HEK293 (cell line): ENCODE results near the gene SLC13A3.
A peak's percentile ranks its signal among the peaks of the same experiment; 100 is the strongest.

Source experiments
- CTCF ChIA-PET: fragments of 350-600 bp; formaldehyde crosslinking; extraction: SDS; loops from one replicate; lab custom pipeline; 2021; ENCODE audit warnings: antibody characterized with exemption; lab: Yijun Ruan, JAX
- POLR2A ChIA-PET: fragments of 300-600 bp; formaldehyde crosslinking; extraction: SDS; loops from one replicate; lab custom pipeline; 2020; ENCODE audit warnings: antibody characterized with exemption, inconsistent platforms; lab: Yijun Ruan, JAX
- H3K27ac ChIP-seq: fragments of 200-500 bp; sonication (Bioruptor generic); 2 replicates; pipeline ENCODE4 v1.5.1; 2014; ENCODE audit warnings: low read depth, low read length, control low read depth, inconsistent platforms; ENCODE audit errors: extremely low read depth
- H3K36me3 ChIP-seq, 2 experiments: fragments of 200-500 bp in 1 of 2; sonication (Bioruptor generic) in 1 of 2; 1 replicate in 1 of 2; 2 replicates in 1 of 2; pipeline ENCODE4 v1.5.1; 2014 to 2017; ENCODE audit warnings: inconsistent platforms in 2 of 2, low read length in 2 of 2; ENCODE audit not compliant: control insufficient read depth in 2 of 2, insufficient read depth in 1 of 2
- H3K4me1 ChIP-seq: fragments of 200-500 bp; sonication (Bioruptor generic); 2 replicates; pipeline ENCODE4 v1.5.1; 2014; ENCODE audit warnings: mild to moderate bottlenecking, low read length, inconsistent platforms; ENCODE audit not compliant: control insufficient read depth, insufficient read depth
- H3K4me3 ChIP-seq: 2 replicates; pipeline ENCODE4 v1.5.1; 2011; ENCODE audit warnings: low read depth, mild to moderate bottlenecking, control low read depth, low read length, moderate library complexity
- H3K9me3 ChIP-seq: fragments of 200-500 bp; sonication (Bioruptor generic); 2 replicates; pipeline ENCODE4 v1.5.1; 2014; ENCODE audit warnings: low read depth, low read length, inconsistent platforms; ENCODE audit not compliant: control insufficient read depth, insufficient read depth
- AEBP2 ChIP-seq: fragments of 450-650 bp; formaldehyde crosslinking; IDR thresholded peaks from 2 replicates; pipeline ENCODE4 v1.5.1; 2016; ENCODE audit warnings: missing biosample characterization, missing genetic modification characterization, borderline replicate concordance
- BCL11B ChIP-seq: fragments of 450-650 bp; formaldehyde crosslinking; IDR thresholded peaks from 2 replicates; pipeline ENCODE4 v1.5.1; 2016; ENCODE audit warnings: low read depth, missing biosample characterization, missing genetic modification characterization
- GLIS2 ChIP-seq: fragments of 450-650 bp; formaldehyde crosslinking; IDR thresholded peaks from 2 replicates; pipeline ENCODE4 v1.5.1; 2016; ENCODE audit warnings: missing biosample characterization, missing genetic modification characterization
- MEIS1 ChIP-seq: sonication (generic); formaldehyde crosslinking; IDR thresholded peaks from 2 replicates; pipeline ENCODE4 v1.8.1; 2022; ENCODE audit warnings: missing genetic modification reagents, mild to moderate bottlenecking, borderline replicate concordance
- REST ChIP-seq: fragments of 450-650 bp; formaldehyde crosslinking; IDR thresholded peaks from 2 replicates; pipeline ENCODE4 v1.5.1; 2016; ENCODE audit warnings: missing biosample characterization, missing genetic modification characterization
- SP7 ChIP-seq: fragments of 450-650 bp; formaldehyde crosslinking; IDR thresholded peaks from 2 replicates; pipeline ENCODE4 v1.5.1; 2016; ENCODE audit warnings: missing biosample characterization, missing genetic modification characterization
- ZFHX2 ChIP-seq: fragments of 450-650 bp; formaldehyde crosslinking; conservative IDR thresholded peaks from 2 replicates; pipeline ENCODE4 v1.5.1; 2016; ENCODE audit warnings: missing biosample characterization, missing genetic modification characterization
- ZNF121 ChIP-seq: fragments of 450-650 bp; formaldehyde crosslinking; IDR thresholded peaks from 2 replicates; pipeline ENCODE4 v1.5.1; 2016; ENCODE audit warnings: missing biosample characterization, missing genetic modification characterization
- ZNF174 ChIP-seq: fragments of 450-650 bp; formaldehyde crosslinking; IDR thresholded peaks from 2 replicates; pipeline ENCODE4 v1.5.0; 2017; ENCODE audit warnings: missing biosample characterization, mild to moderate bottlenecking, missing genetic modification characterization
- ZNF175 ChIP-seq: fragments of 450-650 bp; formaldehyde crosslinking; IDR thresholded peaks from 2 replicates; pipeline ENCODE4 v1.5.1; 2016; ENCODE audit warnings: missing biosample characterization, missing genetic modification characterization
- ZNF266 ChIP-seq: fragments of 450-650 bp; formaldehyde crosslinking; IDR thresholded peaks from 2 replicates; pipeline ENCODE4 v1.5.1; 2016; ENCODE audit warnings: missing biosample characterization, missing genetic modification characterization, low read depth
- ZNF391 ChIP-seq: fragments of 450-650 bp; formaldehyde crosslinking; IDR thresholded peaks from 2 replicates; pipeline ENCODE4 v1.5.1; 2016; ENCODE audit warnings: low read depth, missing biosample characterization, missing genetic modification characterization, borderline replicate concordance
- ZNF404 ChIP-seq: fragments of 450-650 bp; formaldehyde crosslinking; IDR thresholded peaks from 2 replicates; pipeline ENCODE4 v1.5.1; 2017; ENCODE audit warnings: missing biosample characterization, missing genetic modification characterization
- ZNF48 ChIP-seq: fragments of 450-650 bp; formaldehyde crosslinking; IDR thresholded peaks from 2 replicates; pipeline ENCODE4 v1.5.1; 2016; ENCODE audit warnings: missing biosample characterization, missing genetic modification characterization
- ZNF510 ChIP-seq: fragments of 450-650 bp; formaldehyde crosslinking; IDR thresholded peaks from 2 replicates; pipeline ENCODE4 v1.5.1; 2018; ENCODE audit warnings: mild to moderate bottlenecking, missing genetic modification characterization, missing biosample characterization; ENCODE audit not compliant: insufficient replicate concordance
- ZNF792 ChIP-seq: fragments of 450-650 bp; formaldehyde crosslinking; IDR thresholded peaks from 2 replicates; pipeline ENCODE4 v1.5.1; 2016; ENCODE audit warnings: missing biosample characterization, missing genetic modification characterization
- ZSCAN30 ChIP-seq: fragments of 450-650 bp; IDR thresholded peaks from 2 replicates; pipeline ENCODE4 v1.5.1; 2018; ENCODE audit warnings: missing biosample characterization, mild to moderate bottlenecking, missing genetic modification characterization, moderate library complexity
- ZSCAN4 ChIP-seq: fragments of 450-650 bp; formaldehyde crosslinking; IDR thresholded peaks from 2 replicates; pipeline ENCODE4 v1.5.1; 2017; ENCODE audit warnings: missing biosample characterization, missing genetic modification characterization
- TF ChIP-seq, protein P1 (sequence below): fragments of 450-650 bp; formaldehyde crosslinking; conservative IDR thresholded peaks from 2 replicates; pipeline ENCODE4 v1.5.1; 2016; ENCODE audit warnings: low read depth, missing biosample characterization, missing genetic modification characterization

The SLC13A3 gene

GRCh38 chr20:46557231-46557956 is 93.9 kb downstream of the SLC13A3 start:
- no peak overlapping the region for H3K27ac ChIP-seq
- H3K4me3 ChIP-seq: no peak overlapping the region
- POLR2A ChIA-PET: no interaction called here
- peaks cover 2% of the 10 kb centered on the region; the same call in 1 of the 2 replicates for H3K4me1 ChIP-seq
- no peak for TF ChIP-seq GLIS2 (tag by site-specific recombination)
- no peak for TF ChIP-seq SP7 (tag by site-specific recombination)
- peak; percentile 15; the same call in 1 of the 2 replicates for TF ChIP-seq ZFHX2
- CTCF ChIA-PET: no interaction called here
- no peaks in the 10 kb centered on the region for H3K9me3 ChIP-seq
- no peaks in the 10 kb centered on the region for H3K36me3 ChIP-seq

DNA sequence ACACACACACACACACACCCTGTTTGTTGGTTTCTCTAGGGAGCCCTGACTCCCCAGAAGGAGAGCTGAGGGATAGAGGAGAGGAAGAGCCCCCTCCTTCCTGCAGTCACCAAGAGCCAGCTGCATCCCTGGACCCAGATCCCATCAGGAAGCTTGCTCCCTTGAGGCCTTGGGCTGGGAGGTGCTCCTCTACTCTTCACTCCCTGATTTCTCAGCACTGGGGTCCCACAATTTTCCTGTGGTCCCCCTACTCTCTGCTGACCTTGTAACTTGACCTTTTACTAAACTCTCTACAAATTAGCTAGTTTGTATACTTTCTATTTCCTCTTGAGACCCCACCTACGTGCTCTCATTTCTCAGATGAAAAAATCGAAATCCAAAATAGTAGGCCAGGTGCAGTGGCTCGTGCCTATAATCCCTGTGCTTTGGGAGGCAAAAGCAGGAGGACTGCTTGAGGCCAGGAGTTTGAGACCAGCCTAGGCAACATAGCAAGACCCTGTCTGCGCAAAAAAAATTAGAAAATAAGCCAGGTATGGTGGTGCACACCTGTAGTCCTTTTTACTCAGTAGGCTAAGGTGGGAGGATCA is 95.8 kb downstream of the SLC13A3 start:
- TF ChIP-seq ZNF48 (tag by site-specific recombination): no peak
- TF ChIP-seq ZSCAN4: 0 out of 2 replicates have a peak, but pooled peaks have one; percentile 17
- TF ChIP-seq, all 188 proteins: peak for 1
- H3K27ac ChIP-seq: no peak overlapping the region
- H3K4me3 ChIP-seq: no peak overlapping the region
- CTCF ChIA-PET: no interaction called here
- no peaks in the 10 kb centered on the region for H3K9me3 ChIP-seq
- H3K4me1 ChIP-seq: 0 out of 2 replicates have a peak, but pooled peaks cover 2% of the 10 kb centered on the region
- no peaks in the 10 kb centered on the region for H3K36me3 ChIP-seq
- POLR2A ChIA-PET: no interaction called here

DNA sequence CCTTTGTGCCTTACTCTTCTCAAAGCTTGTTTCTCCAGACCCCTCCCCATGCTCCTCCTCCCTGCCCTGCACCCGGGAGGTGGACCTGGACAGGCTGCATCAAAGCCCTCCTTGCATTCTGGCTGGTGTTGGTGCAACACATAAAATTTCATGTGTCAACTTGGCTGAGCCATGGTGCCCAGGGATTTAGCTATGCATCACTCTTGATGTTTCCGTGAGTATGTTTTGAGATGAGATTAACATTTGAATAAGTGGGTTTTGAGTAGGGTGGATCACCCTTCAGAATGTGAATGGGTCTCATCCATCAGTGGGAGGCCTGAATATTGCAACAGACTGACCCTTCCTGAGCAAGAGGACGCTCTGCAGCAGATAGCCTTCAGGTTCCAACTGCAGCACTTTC is 96.4 kb downstream of the SLC13A3 start:
- Histone ChIP-seq H3K4me1 (0 out of 2 replicates have a peak, but pooled peaks cover 2% of the 10 kb centered on the region), H3K4me3 (no peak overlapping the region), H3K9me3 (no peaks in the 10 kb centered on the region), H3K27ac (no peak overlapping the region), H3K36me3 (no peaks in the 10 kb centered on the region)
- POLR2A ChIA-PET: no interaction called here
- CTCF ChIA-PET: no interaction called here
- TF ChIP-seq MEIS1 (CRISPR knock-in tag) (no peak), AEBP2 (no peak), BCL11B (tag by site-specific recombination) (no peak), REST (tag by site-specific recombination) (no peak), ZNF391 (tag by site-specific recombination) (no peak), ZNF266 (tag by site-specific recombination) (no peak), ZNF174 (tag by site-specific recombination) (no peak), ZNF510 (no peak), ZSCAN30 (tag by site-specific recombination) (no peak), ZNF404 (tag by site-specific recombination) (no peak), ZNF175 (no peak), ZNF792 (tag by site-specific recombination) (no peak), ZNF121 (tag by site-specific recombination) (no peak)
- TF ChIP-seq, protein P1, sequence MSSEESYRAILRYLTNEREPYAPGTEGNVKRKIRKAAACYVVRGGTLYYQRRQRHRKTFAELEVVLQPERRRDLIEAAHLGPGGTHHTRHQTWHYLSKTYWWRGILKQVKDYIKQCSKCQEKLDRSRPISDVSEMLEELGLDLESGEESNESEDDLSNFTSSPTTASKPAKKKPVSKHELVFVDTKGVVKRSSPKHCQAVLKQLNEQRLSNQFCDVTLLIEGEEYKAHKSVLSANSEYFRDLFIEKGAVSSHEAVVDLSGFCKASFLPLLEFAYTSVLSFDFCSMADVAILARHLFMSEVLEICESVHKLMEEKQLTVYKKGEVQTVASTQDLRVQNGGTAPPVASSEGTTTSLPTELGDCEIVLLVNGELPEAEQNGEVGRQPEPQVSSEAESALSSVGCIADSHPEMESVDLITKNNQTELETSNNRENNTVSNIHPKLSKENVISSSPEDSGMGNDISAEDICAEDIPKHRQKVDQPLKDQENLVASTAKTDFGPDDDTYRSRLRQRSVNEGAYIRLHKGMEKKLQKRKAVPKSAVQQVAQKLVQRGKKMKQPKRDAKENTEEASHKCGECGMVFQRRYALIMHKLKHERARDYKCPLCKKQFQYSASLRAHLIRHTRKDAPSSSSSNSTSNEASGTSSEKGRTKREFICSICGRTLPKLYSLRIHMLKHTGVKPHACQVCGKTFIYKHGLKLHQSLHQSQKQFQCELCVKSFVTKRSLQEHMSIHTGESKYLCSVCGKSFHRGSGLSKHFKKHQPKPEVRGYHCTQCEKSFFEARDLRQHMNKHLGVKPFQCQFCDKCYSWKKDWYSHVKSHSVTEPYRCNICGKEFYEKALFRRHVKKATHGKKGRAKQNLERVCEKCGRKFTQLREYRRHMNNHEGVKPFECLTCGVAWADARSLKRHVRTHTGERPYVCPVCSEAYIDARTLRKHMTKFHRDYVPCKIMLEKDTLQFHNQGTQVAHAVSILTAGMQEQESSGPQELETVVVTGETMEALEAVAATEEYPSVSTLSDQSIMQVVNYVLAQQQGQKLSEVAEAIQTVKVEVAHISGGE (tag by site-specific recombination): no peak
